G401 (cell line): Measurements from ENCODE around the gene RHOF. TPM values are rescaled to one million over a fixed set of nuclear protein-coding genes. Genes with fewer than 3 reads are reported as not detected.
A peak's percentile ranks its signal among the peaks of the same experiment; 100 is the strongest.

Experiments used
- DNase-seq: peaks from one replicate; pipeline ENCODE4 v3.0.0-alpha.2; 2015; ENCODE audit warnings: low spot score
- in situ Hi-C: cut with HindIII; loops from 2 replicates; pipeline ENCODE4 v1.10.0; 2016; ENCODE audit warnings: low sequenced_read_pairs, mixed read lengths
- total RNA-seq: library from RNA; depleted of rRNA; stranded (reverse); fragments of >200 nt; shearing (Covaris generic); gene quantifications from 2 replicates; pipeline ENCODE4 v1.2.3, GENCODE V29; 2014

Gene RHOF
- total RNA-seq, 1 experiment from 2014 or later = 35.3 TPM

DNA sequence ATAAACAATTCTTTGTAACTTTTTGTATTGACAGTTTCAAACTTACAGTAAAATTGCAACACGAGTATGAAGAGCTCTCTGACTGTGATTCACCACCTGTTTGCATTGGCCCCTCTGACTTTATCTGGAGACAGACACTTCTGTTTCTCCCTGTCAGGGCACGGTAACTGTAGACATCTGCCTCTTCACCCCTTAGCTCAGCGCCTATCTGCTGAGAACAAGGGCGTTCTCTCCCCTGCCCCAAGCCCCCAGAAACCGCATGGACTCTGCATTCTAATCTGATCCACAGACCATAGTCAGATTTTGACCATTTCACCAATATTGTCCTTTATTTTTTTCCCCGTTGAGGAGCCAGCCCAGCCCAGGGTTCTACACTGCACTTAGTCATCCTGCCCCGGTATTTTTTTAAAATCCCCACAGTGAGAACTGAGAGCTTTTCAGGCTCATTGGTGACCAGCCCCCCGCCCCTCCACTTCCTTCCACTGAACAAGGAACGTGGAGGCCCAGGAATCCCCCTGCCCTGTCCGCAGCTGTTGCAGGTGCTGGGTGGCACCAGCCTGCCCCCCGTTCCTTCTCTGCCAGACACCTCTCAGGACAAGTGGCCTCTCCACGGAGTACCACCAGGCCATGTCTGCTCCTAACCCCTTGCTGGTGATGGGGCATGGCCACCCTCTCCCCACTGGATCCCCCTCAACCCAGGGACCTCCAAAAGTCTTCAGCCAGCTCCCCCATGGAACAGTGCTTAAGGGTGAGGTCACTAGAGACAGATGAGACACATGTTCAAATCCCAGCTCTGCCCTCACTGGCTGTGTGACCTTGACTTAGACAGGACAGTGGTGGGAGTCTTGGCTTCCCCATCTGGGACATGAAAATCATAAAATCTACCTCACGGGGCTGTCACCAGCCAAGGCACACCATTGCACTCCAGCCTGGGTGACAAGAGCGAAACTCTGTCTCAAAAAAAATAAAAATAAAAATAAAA lies 11.2 kb downstream of the RHOF start:
- in situ Hi-C loops = no loop called here
- no peak for DNase-seq

DNA sequence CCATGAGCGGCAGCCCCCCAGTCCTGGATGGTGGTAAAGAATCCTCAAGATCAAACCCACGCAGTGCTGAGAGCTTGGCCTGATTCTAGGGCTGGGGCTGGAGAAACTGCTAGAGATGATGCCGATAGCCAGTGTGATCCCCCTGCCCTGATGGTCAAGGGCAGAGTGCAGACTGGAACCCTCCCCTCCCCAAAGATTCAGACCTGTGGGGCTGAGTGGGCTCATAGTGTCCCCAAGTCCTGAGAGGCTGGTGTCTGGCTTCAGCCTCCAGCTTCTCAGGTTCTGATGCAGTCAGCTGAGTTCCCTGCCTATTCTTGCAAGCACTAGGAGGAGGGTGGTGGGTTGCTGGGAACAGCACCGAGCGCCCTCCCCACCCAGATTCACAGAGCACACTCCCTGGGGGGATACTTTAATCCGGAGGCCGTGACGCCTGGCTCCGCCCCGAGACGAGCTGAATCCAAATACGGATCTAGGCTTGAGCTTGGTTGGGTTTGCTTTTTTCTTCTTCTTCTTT lies 11.9 kb downstream of the RHOF start:
- DNase-seq = no peak
- in situ Hi-C loops = no loop called here

DNA sequence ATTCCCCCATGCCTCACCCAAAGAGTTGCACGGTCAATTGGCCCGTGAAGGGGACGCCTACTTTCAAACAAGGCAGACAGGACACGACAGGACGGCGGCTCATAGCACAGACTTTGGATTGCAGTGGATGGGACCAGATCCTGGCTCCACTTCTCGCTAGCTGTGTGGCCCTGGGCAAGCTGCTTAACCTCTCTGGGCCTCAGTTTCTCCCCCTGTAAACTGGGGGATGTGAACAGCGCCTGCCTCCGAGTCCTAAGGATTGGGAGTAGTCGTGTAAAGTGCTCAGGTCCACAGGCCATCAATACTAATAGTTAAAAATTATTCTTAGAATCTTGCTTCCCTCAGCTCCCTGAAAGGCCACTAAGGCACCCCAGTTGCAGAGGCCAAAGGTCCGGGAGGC lies 13.1 kb downstream of the RHOF start:
- no peak for DNase-seq
- in situ Hi-C loops = no loop called here

DNA sequence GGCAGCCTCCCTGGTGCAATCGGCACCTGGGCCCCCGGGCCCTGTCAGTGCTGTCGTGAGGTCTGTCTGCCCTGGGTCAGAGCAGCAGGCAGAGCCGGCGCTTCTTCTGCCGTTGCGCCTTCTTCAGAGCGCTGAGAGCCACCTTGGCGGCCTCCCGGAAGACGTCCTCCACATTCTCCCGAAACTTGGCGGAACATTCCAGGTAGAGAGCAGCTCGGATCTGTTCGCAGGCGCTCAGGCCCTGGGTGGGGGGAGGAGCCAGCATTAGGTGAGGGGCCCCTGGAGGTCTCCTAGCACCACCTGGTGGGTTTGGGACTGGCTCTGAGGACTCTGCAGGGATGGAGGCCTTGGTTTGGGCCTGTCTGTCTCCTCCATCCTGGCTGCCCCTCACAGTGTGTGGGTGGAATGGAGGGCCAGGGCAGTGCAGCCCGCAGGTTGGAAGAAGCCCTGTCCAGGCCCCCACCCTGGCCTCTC lies 14.0 kb downstream of the RHOF start:
- in situ Hi-C loops = no loop called here
- no peak for DNase-seq

DNA sequence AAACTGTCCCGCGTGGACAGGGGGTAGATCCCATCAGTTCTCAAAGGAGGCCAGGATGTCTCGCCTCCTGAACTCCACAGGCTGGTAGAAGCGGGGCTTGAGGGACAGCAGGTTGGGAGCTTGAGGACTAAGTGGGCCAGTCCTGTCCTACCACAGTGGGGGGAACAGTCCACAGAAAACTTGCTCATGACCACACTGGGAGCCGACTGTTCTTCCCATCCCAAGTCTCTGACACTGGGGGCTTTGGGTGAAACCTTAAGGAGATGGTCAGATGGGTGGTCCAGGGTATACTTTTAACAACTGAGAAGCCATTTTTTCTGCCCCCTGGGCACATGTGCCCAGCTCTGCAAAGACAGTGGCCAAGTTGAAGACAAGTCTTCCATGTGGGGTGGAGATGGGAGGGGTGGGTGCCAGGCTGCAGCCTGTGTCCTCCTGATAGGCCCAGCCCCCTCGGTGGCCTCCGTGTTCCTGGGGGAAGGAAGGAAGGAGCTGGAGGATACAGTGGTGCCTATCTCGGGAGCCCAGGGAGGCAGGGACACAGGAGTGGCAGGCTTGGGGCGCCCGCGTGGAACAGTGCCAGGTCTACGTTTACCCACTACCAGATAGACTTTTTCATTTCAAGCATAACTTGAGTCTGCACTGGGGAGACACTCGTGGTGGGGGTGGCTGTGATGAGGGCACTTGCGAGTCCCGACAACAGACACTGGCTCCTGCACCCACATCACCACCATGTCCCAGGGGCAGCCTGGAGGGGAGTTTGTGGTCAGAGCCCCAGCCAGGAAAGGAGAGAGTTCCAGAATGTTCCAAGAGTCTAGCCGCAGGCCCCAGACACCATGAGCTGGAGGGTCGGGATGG lies 14.7 kb downstream of the RHOF start:
- no peak for DNase-seq
- in situ Hi-C loops = no loop called here

DNA sequence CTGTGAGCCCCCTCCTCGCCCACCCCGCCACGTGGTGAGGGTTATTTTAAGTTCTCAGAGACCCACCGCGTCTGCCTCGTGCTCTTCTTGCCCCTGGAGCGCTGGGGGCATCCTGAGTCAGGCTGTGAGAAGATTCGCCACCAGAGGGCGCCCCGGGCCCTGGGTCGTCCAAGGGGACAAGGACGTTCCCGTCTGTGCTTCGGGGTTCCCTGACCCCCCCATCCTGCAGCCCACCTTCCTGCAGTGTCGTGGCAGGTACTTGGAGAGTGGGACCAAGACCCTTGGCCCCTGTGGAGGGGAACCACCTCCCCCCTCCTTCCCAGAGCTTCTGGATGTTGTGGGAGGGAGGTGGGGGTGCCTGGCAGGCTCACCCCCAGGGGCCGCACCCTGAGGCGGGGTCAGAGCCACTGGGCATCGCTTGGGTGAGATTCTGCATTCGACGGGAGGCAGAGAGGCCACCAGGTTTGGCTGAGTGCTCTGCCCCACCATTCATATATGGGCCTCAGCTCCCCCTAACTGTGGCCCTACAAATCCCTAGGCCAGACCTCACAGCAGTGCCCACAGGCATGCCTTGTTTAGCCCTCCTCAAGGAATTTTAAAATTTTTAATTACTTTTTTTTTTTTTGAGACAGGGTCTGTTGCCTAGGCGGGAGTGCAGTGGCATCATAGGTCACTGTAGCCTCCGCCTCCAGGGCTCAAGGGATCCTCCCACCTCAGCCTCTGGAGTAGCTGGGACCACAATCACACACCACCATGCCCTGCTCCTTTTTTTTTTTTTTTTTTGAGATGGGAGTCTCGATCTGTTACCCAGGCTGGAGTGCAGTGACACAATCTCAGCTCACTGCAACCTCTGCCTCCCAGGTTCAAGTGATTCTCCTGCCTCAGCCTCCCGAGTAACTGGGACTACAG lies 17.0 kb downstream of the RHOF start:
- in situ Hi-C loops = no loop called here
- DNase-seq = peak; percentile 53

DNA sequence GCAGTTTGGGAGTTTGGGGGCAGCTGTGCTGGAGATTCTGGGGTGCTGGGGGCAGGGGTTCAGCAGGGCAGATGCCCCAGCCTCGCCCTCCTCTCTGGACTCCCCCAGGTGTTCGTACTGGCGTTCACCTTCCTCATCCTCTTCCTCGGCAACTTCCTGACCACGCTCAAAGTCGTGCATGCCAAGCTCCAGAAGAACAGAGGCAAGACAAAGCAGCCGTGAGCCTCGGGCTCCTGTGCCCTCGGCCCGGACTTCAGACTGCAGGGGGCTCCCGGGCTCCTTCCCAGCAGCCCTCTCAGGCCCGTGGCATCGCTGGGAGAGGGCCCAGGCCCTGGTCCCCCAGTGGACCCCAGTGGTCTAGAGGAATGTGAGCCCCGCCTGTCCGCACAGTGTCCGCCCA lies 18.0 kb downstream of the RHOF start:
- in situ Hi-C loops = no loop called here

DNA sequence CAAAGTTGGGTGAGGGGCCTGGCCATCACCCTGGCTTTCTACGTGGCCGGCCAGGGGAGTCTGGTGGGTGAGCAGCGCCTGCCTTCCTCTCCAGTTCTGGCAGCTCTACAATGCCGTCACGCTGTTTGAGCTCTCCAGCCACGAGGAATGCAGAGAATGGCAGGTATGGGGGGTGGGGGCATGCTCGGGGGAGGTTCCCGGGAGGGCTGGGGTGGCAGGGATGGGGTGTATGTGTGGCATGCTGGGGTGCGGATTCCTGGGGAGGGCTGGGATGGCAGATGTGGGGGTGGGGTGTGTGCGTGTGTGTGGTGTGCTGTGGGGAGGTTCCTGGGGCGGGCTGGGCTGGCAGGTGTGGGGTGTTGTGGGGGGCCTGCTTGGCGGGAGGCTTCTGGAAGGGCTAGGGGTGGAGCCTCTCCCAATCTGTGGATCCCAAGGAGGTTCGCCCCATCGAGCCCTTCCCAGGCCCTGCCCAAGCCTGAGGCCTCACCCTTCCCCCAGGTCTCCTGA lies 18.5 kb downstream of the RHOF start:
- no peak for DNase-seq
- in situ Hi-C loops = no loop called here

More for the DNA sequence above, 18.0 kb downstream of the RHOF start:
- DNase-seq = no peak

DNA sequence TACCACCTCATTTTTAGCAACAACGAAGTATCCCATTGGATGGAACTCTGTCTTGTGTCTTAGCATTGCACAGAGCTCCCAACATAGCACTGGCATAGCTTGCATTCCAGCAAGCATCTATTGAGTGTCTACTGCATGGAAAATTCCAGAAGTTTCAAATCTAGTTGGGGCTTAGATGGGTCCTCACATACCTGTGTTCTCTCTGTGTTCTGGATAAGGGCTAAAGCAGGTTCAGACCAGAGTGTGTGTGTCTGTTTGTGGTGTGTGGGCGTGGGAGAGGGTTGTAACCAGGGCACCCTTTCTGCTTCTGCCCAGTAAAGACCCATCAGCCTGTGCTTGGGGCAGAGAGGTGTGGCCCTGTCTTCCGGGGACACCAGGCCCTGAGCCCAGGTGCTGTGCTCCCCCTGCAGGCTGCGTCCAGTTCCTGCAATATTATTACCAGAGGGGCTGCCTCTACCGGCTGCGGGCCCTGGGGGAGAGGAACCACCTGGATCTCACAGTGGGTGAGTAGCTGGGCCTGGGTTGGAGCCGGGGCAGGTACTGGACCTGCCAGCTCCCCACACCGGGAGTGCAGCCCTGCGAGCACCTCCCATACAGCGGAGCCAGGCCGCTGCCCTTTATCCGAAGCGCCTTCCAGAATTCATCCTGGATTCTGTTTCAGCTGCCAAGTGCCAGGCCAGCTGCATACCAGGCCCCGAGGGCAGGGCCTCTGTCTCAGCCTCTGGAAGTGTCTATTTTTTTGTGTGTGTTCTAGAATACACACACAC lies 20.3 kb downstream of the RHOF start:
- in situ Hi-C loops = no loop called here
- DNase-seq = peak; percentile 74

DNA sequence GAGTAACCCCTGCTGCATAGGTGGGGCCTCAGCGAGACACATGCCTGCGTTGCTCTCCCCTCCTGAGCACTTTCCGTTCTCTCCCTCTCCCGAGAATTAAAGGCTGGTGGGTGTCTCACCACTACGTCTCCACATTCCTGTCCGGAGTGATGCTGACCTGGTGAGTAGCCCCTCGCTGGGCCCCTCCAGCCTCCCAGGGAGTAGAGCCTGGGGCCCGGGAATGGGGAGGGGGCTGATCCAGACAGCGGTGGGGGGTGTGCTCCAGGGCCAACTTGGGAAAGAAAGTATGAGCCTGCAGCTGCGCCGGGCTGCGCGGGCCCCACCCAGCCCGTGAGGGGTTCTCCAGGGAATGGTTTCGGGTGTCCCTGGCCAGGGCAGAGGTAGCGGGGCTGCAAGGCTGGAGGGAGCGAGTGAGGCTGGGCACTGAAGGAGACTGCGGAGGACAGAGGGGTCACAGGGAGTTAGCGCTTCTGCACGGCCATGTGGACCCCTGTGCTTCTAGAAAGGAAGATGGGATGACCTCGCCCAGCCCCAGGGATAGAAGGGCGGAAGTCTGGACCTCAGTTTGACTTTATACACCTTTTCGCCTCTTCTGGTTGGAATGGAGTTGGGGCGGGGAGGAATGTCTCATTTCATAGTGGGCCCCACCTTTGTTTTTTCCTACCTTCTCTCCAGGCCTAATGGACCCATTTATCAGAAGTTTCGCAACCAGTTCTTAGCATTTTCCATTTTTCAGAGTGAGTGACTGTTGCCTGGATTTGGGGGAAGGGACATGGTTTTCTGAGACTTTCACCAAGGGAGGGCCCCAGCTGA lies 22.5 kb downstream of the RHOF start:
- in situ Hi-C loops = no loop called here
- no peak for DNase-seq

DNA sequence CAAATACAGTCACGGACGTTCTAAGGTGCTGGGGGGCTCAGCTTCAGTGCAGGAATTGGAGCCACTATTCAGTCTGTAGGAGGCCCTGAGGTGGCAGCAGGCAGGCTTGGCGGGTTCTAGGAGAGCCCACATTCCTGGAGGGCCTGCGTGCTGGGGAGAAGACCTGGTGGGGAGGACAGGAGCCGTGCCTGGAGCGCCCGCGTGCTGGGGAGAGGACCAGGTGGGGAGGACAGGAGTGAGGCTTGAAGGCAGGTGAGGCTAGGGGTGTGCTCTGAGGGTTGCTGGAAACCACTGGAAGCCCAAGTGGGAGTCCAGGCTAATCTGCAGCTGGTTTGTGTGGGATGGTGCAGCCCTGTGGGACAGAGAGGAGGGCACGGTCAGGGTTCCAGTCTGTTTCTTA lies 23.1 kb downstream of the RHOF start:
- in situ Hi-C loops = no loop called here
- DNase-seq = no peak

DNA sequence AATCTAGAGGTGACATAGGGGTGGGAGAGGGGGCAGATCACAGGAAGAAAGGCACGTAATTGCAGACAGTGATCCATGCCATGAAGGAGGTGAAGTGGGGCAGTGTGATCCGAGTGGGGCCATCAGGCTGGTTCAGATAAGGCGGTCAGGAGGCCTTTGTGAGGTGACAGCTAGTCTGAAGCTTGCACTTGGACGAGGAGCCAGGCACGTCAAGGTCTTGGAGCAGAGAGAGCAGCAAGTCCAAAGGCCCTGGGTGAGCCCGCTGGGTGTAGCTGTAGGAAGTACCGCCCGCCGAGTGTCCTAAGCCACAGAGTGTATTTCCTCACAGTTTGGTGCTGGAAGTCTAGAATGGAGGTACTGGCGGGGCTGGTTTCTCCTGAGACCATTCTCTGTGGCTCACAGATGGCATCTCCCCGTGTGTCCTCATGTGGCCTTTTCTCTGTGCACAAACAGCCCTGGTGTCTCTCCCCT lies 23.6 kb downstream of the RHOF start:
- peak; percentile 78 for DNase-seq
- in situ Hi-C loops = no loop called here

DNA sequence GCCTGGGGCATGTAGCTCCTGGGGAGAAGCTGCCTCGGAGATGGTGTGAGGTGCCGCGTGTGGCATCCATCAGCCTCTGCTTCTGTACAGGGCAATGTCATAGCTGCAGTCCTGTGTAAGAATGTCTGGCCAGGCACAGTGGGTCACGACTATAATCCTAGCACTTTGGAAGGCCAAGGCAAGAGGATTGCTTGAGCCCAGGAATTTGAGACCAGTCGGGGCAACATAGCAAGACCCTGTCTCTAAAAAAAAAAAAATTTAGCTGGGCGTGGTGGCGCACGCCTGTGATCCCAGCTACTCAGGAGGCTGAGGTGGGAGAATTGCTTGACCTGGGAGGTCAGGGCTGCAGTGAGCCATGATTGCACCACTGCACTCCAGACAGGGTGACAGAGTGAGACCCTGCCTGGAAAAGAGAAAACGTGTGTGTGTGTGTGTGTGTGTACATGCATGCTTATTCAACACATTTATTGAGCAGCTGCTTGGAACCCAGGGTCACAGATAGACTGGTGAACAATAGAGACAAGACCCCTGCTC lies 24.1 kb downstream of the RHOF start:
- in situ Hi-C loops = no loop called here
- no peak for DNase-seq

DNA sequence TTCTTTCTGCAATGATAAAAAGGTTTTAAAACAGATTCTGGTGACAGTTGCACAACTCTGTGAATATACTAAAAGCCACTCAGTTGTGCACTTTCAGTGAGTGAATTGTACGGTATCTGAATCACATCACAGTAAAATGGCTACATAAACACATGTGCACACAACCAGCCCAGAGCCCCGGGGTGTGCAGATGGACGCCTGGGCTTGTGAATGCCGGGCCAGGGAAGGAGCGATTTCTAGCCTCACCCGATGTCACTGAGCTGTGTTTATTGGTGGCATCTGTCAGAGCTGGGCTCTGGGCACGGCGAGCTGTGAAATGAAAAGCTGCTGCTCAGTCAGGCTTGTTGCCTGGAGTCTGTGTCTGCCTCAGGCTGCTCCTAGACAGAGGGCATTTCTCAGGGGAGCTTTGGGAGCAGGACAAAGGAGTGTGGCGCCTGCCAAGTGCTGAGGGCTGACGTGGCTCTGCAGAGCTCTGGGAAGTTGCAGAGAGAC lies 25.9 kb downstream of the RHOF start:
- peak; percentile 90 for DNase-seq
- in situ Hi-C loops = no loop called here

DNA sequence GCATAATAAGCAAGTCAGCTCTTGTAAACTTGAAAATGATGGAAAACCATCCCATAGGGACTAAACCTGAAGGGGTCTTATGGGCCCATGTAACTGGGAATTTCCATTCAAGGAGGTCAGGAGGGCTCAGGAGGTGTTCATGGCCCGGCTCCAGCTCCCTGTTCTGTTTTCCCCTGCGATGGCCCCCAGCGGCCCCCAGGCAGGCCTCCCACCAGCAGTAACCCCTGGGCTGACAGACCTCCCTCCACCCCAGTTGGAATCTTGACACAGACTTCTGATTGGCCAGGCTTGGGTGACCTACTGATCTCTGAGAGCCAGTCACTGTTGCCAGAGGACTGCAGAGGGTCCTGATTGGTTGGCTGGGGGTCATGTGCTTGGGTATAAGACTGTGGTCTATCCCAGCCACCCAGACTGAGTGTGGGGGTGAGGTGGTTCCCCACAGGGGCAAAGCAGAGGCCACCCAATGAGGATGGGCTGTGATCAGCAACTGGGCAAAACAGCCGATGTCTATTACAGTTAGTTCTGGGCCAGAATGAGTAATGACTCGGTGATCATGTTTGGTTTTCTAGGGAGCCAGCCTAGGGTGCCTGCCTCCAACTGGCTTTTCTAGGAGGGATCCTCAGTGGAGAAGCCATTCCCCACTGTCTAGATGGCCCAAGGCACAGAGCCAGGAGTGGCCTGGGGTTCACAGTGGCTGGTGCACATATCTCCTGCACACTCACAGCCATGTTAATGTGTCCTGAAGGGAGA lies 27.0 kb downstream of the RHOF start:
- in situ Hi-C loops = no loop called here

DNA sequence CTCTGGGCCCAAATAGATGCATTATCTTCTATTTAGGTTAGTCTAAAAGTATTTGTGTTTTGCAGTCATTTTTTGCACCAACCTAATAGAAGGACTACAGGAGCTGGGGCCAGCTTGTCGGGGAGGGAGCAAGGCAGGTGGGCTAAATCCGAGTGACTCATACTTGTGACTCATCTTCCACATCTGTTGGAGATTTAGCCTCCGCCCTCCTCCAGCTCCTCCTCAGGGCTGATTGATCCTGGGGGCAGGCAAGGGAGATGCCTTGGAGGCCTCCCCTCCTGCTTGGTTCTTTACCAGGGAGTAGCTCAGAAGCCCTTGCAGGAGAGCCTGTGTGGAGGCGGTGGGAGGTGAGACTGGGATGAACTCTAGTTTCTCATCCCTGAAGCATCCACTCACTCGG lies 27.9 kb downstream of the RHOF start:
- no peak for DNase-seq
- in situ Hi-C loops = no loop called here

More for the DNA sequence above, 27.0 kb downstream of the RHOF start:
- DNase-seq = no peak
